ENCODE data around the gene TULP4.

- TF ChIP-seq CTCF (conservative IDR thresholded peaks at IDR 0.05; ENCODE audit: low read depth, low read length) (no peak), EZH2 (IDR thresholded peaks at IDR 0.05; ENCODE audit: borderline replicate concordance, low read depth, low read length, poor library complexity, severe bottlenecking) (no peak)
These were observed 94.5 kb downstream of the TULP4 start for GRCh38 chr6:158406736-158407135.

Measured in A673 (cell line).